SKM-1 (cell line): Measurements from ENCODE around the gene FARS2.

Source experiments
- DNase-seq: peaks from one replicate; lab custom pipeline; 2025; ENCODE audit not compliant: unreplicated experiment; lab: John Stamatoyannopoulos, UW

The FARS2 gene

GRCh38 chr6:5525209-5525608 is 263.9 kb downstream of the FARS2 start:
- no peak for DNase-seq

GRCh38 chr6:5529015-5529414 is 267.7 kb downstream of the FARS2 start:
- no peak for DNase-seq

DNA sequence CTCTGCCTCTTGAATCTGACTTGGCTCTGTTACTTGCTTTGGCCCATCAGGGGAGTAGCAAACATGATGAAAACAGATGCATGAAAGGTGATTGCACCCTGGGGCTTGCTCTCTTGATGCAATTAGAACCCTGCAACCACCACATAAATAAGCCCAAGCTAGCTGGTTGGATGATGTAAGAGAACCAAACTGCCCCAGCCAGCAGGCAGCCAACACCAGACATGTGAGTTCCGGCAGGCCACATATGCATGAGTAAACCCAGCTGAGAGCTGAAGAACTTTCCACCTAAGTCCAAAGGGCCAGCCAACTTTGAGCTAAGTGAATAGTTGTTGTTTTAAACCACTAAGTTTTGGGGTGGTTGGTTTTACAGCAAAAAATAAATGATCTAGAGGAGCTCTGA is 268.4 kb downstream of the FARS2 start:
- DNase-seq: no peak

DNA sequence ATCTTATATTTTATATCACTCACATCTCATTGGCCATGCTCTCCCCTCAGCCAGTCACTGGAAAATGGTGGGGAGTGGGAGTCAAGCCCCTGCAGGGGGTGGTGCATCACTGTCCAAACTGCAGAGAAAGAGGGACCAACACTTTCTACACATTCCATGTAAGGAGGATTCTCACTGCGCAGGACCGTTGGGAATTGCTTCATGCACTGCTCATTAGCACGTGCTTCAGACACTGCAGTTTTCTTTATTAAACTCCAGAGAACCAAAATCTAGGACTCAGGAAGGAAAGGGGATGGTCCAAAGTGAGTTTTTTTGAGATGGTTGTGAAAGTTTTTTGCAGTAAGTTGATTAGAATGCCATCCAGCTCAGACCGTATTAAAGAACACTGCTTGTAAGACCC is 269.8 kb downstream of the FARS2 start:
- no peak for DNase-seq

- no peak for DNase-seq
Observed at GRCh38 chr6:5531853-5532375, 270.6 kb downstream of the FARS2 start.

- no peak for DNase-seq
Observed at GRCh38 chr6:5532941-5533340, 271.6 kb downstream of the FARS2 start.

GRCh38 chr6:5534643-5535042 is 273.3 kb downstream of the FARS2 start:
- DNase-seq: no peak

DNA sequence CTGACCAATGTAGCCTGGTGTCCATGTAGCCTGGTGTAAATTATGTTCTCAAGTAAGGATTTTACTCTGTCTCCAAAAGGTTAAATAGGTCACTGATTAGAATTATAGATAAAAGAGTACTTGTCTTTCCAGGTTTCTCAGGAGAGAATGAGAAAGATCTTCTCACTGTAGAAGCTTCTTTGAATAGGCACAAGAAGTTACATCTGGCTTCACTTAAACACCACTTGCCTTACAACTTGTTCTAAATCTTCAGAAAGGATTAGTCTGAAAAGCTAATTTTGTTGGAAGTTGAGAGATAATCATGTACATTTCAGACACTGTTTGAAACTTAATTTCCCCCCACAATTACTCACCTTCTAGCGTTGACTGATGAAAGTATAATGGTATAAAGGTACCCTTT is 275.3 kb downstream of the FARS2 start:
- DNase-seq: no peak

- DNase-seq: no peak
Observed at GRCh38 chr6:5537132-5537531, 275.8 kb downstream of the FARS2 start.

GRCh38 chr6:5537967-5538366 is 276.7 kb downstream of the FARS2 start:
- DNase-seq: no peak

DNA sequence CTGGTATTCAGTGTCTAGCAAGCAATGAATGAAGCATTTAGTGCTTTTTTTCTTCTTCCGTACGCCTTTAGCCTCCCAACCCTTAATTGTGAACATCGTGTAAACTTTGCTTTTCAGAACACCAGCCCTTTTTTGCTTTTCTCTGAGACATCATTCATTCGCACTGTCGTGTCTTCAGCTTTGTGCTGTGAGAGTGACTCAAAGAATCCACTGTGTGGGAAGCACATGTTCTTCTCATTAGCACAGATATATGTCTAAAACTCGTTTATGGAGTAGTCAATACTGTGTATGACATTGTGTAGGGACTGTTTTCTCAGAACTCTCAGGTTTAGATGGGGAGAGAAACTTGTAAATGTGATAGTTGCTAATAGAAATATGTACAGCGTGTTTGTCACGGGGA is 279.1 kb downstream of the FARS2 start:
- no peak for DNase-seq

GRCh38 chr6:5541025-5541424 is 279.7 kb downstream of the FARS2 start:
- DNase-seq: no peak

GRCh38 chr6:5541751-5542432 is 280.6 kb downstream of the FARS2 start:
- no peak for DNase-seq

DNA sequence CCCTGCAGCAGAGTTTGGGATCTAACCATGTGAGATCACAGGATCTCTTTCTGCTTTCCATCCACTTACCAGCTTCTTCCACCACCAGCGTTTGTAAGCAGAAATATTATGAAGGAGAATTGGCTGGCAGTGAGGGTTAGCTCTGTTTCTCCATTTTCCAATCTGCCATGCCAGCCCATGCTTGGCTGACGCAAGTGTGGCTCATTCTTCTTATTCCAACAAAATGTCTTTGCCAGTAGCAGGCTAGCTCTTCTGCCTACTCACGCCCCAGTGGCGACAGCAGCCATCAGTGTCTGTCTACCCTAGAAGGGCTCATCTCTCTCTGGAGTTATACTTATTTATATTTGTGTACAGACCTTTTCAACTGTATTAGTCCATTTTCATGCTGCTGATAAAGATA is 286.2 kb downstream of the FARS2 start:
- no peak for DNase-seq

DNA sequence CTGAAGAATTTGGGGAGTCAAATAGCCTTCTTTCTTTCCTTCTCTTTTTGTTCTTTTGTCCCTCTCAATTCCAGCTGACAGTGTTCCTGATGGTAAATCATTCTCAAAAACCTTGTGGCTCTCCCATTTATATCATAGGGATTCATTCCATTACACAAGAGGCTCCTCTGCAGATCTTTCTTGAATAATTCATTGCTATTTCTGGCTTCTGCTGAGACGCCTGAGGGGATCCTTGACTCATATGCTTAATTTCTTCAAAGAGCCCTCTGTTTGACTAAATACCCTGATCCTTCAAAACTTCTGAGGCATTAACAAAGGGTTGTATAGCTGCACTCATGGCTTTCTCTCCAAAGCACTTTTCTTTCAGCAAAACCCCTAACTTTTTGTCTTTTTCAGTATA is 289.3 kb downstream of the FARS2 start:
- DNase-seq: no peak

- DNase-seq: no peak
Observed at GRCh38 chr6:5552243-5552642, 290.9 kb downstream of the FARS2 start.

- DNase-seq: no peak
Observed at GRCh38 chr6:5553767-5554166, 292.5 kb downstream of the FARS2 start.

- DNase-seq: no peak
Observed at GRCh38 chr6:5554226-5554625, 292.9 kb downstream of the FARS2 start.

- no peak for DNase-seq
Observed at GRCh38 chr6:5556011-5556410, 294.7 kb downstream of the FARS2 start.

GRCh38 chr6:5557506-5557905 is 296.2 kb downstream of the FARS2 start:
- no peak for DNase-seq

DNA sequence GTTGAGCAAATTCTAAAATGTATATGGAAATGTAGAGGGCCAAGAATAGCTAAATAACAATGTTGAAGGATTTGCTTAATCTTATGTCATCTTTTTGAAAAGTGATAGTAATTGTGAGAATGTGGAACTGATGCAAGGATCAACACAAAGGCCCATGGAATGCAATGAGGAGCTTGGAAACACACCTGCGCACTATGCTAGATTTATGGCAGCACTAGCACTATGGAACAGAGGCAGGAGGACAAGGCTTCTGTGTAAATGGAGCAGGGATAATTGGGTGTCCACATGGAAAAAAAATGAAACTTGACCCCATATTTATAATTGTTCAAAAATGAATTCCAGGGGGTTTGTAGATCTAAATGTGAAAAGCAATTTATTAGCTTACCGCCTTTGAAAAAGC is 298.3 kb downstream of the FARS2 start:
- no peak for DNase-seq

GRCh38 chr6:5562277-5562676 is 301.0 kb downstream of the FARS2 start:
- DNase-seq: no peak

DNA sequence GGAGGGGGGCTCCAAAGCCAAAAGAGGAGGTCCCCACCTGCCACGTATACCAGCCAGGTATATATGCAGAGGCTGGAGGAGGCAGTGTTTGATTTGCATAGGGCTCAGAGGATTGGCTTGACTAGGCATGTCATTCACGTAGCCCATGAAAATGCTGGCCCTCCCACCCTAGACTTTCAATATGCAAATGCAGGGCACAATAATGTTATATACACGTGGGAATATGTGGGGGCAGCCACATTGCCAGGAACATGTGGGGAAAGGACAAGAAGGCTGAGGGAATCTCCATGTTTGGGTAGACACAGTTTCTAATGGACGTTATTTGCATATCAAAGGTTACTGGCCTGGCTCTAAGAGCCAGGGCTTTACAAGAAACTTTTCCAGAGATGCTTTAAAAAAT is 301.8 kb downstream of the FARS2 start:
- DNase-seq: no peak
